Sigmoid colon (tissue), 7 donors: ENCODE measurements around the gene ACTN4. TPM values are rescaled to one million over a fixed set of nuclear protein-coding genes. Genes with fewer than 3 reads are reported as not detected.

Experiments
- DNase-seq: peaks from one replicate; pipeline ENCODE4 v3.0.0-alpha.2; 2019
- H3K27ac ChIP-seq, 4 donors: fragments of 200-600 bp; sonication (generic); one replicate each; pipeline ENCODE4 v1.5.1; 2016 to 2019; ENCODE audit warnings: mild to moderate bottlenecking in 1 of 4
- H3K27me3 ChIP-seq, 3 donors: fragments of 200-600 bp; sonication (generic); one replicate each; pipeline ENCODE4 v1.5.1; 2019; ENCODE audit warnings: mild to moderate bottlenecking in 1 of 3
- H3K36me3 ChIP-seq, 4 donors: fragments of 200-600 bp; sonication (generic); one replicate each; pipeline ENCODE4 v1.5.1; 2016 to 2019
- H3K4me1 ChIP-seq, 4 donors: fragments of 200-600 bp; sonication (generic); one replicate each; pipeline ENCODE4 v1.5.1; 2017 to 2019
- H3K4me3 ChIP-seq, 4 donors: fragments of 200-600 bp; sonication (generic); one replicate each; pipeline ENCODE4 v1.5.1; 2017 to 2019; ENCODE audit warnings: mild to moderate bottlenecking in 2 of 4, moderate library complexity in 1 of 4
- H3K9me3 ChIP-seq, 4 donors: fragments of 200-600 bp in 3 of 4; sonication (generic) in 3 of 4; one replicate each; pipeline versions ENCODE4 v1.5.1 to v1.6.1; 2013 to 2019
- CTCF ChIP-seq, 4 experiments: fragments of 450-650 bp in 3 of 4; fragments of 200-600 bp in 1 of 4; IDR thresholded peaks; one replicate each; pipeline ENCODE4 v1.5.1; 2016 to 2019; ENCODE audit warnings: antibody characterized with exemption in 4 of 4, mild to moderate bottlenecking in 3 of 4, moderate library complexity in 2 of 4
- EP300 ChIP-seq, 4 donors: sonication (generic); formaldehyde crosslinking; IDR thresholded peaks; one replicate each; pipeline ENCODE4 v1.6.1; 2017; ENCODE audit warnings: antibody characterized with exemption in 4 of 4
- POLR2A ChIP-seq, 2 donors: fragments of 450-650 bp; IDR thresholded peaks; one replicate each; pipeline ENCODE4 v1.6.1; 2016; ENCODE audit warnings: antibody characterized with exemption in 2 of 2, mild to moderate bottlenecking in 2 of 2, moderate library complexity in 2 of 2
- POLR2AphosphoS5 ChIP-seq, 4 donors: sonication (generic); formaldehyde crosslinking; IDR thresholded peaks; one replicate each; pipeline ENCODE4 v1.6.1; 2017; ENCODE audit warnings: antibody characterized with exemption in 4 of 4
- WGBS, 2 donors: extraction: QIAGEN DNeasy Blood & Tissue Kit; methylation state at CpG; one replicate each; pipeline ENCODE4 v1.1.7; 2013; 5-methylcytosine and 5-hydroxymethylcytosine counted together
- intact Hi-C: fragments of 100-400 bp; cut with DNase I; formaldehyde crosslinking; loops from one replicate; pipeline ENCODE4 v1.15.1; 2023
- polyA plus RNA-seq, 3 donors: library from polyadenylated mRNA; stranded (reverse); fragments of 200-250 nt; gene quantifications; one replicate each; pipeline ENCODE4 v1.2.3, GENCODE V29; 2013
- total RNA-seq, 4 donors: library from RNA; depleted of rRNA; stranded (reverse); fragments of >200 nt; gene quantifications; one replicate each; pipeline ENCODE4 v1.1.0, GENCODE V29; 2016
- donor health status: healthy with polysubstance abuse.
- donor health status: Bipolar disorder and iron deficiency.
- donor health status: healthy.

The ACTN4 gene
- total and polyA plus RNA-seq, 7 donors, result 122 to 456 (median 176) TPM

GRCh38 chr19:38737921-38738737, 90.7 kb downstream of the ACTN4 start:
- TF ChIP-seq CTCF (IDR thresholded peaks at IDR 0.05), result no peak
- TF ChIP-seq POLR2A (IDR thresholded peaks at IDR 0.05), result no peak
- TF ChIP-seq EP300 (IDR thresholded peaks at IDR 0.05), result no peak
- TF ChIP-seq POLR2AphosphoS5 (IDR thresholded peaks at IDR 0.05), result no peak
- Histone ChIP-seq H3K4me3 (no peak overlapping the region), H3K27ac (no peak overlapping the region), H3K27me3 (no peaks in the 10 kb centered on the region), H3K4me1 (peaks cover 0 to 15% (median 12%) of the 10 kb centered on the region in 4 donors), H3K36me3 (no peaks in the 10 kb centered on the region), H3K9me3 (no peaks in the 10 kb centered on the region)
- intact Hi-C loops, result loop anchor here (5.0 kb wide), 1 partner anchor 94 kb away; the partner anchor contains the start of gene ECH1
- DNase-seq, result peak; percentile 48
- 98% methylated on average over 21 of the region's 21 CpGs for WGBS, 2 donors

GRCh38 chr19:38739440-38740256, 92.2 kb downstream of the ACTN4 start:
- no peak for DNase-seq
- WGBS, 2 donors, result 74% methylated on average over 16 of the region's 16 CpGs
- Histone ChIP-seq H3K4me3 (no peak overlapping the region), H3K4me1 (peaks cover 0 to 15% (median 12%) of the 10 kb centered on the region in 4 donors), H3K27me3 (no peaks in the 10 kb centered on the region), H3K9me3 (no peaks in the 10 kb centered on the region), H3K36me3 (no peaks in the 10 kb centered on the region), H3K27ac (no peak overlapping the region)
- intact Hi-C loops, result loop anchor here (5.0 kb wide), 1 partner anchor 93 kb away; the partner anchor contains the start of gene ECH1
- TF ChIP-seq EP300 (IDR thresholded peaks at IDR 0.05), result no peak
- no peak for TF ChIP-seq CTCF (IDR thresholded peaks at IDR 0.05)
- no peak for TF ChIP-seq POLR2A (IDR thresholded peaks at IDR 0.05)
- no peak for TF ChIP-seq POLR2AphosphoS5 (IDR thresholded peaks at IDR 0.05)

DNA sequence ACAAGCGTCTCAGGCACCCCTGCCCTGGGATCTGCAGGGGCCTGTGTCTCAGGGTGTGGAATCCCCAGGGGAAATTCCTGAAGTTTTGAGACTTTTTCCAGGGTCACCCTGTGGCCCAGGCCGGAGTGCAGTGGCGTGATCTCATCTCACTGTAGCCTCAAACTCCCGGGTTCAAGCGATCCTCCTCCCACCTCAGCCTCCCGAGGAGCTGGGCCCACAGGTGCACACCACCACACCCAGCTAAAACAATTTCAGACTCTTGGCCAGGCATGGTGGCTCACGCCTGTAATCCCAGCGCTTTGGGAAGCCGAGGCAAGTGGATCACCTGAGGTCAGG, 92.8 kb downstream of the ACTN4 start:
- no peak overlapping the region for H3K27ac ChIP-seq
- H3K4me3 ChIP-seq, result no peak overlapping the region
- no peaks in the 10 kb centered on the region for H3K27me3 ChIP-seq
- H3K9me3 ChIP-seq, result no peaks in the 10 kb centered on the region
- H3K36me3 ChIP-seq, result no peaks in the 10 kb centered on the region
- TF ChIP-seq EP300 (IDR thresholded peaks at IDR 0.05) (no peak), POLR2AphosphoS5 (IDR thresholded peaks at IDR 0.05) (no peak), CTCF (IDR thresholded peaks at IDR 0.05) (no peak), POLR2A (IDR thresholded peaks at IDR 0.05) (no peak)
- intact Hi-C loops, result no loop called here
- WGBS, 2 donors, result 83 to 88% methylated on average over 9 of the region's 9 CpGs
- DNase-seq, result no peak
- peaks cover 0 to 15% (median 12%) of the 10 kb centered on the region in 4 donors for H3K4me1 ChIP-seq

GRCh38 chr19:38740932-38741331, 93.5 kb downstream of the ACTN4 start:
- Histone ChIP-seq H3K27ac (no peak overlapping the region), H3K4me3 (no peak overlapping the region), H3K9me3 (no peaks in the 10 kb centered on the region), H3K36me3 (no peaks in the 10 kb centered on the region), H3K4me1 (peaks cover 0 to 15% (median 11%) of the 10 kb centered on the region in 4 donors), H3K27me3 (no peaks in the 10 kb centered on the region)
- WGBS, 2 donors, result 93 to 96% methylated on average over 2 of the region's 2 CpGs
- intact Hi-C loops, result no loop called here
- DNase-seq, result no peak
- TF ChIP-seq POLR2A (IDR thresholded peaks at IDR 0.05) (no peak), POLR2AphosphoS5 (IDR thresholded peaks at IDR 0.05) (no peak), EP300 (IDR thresholded peaks at IDR 0.05) (no peak)

DNA sequence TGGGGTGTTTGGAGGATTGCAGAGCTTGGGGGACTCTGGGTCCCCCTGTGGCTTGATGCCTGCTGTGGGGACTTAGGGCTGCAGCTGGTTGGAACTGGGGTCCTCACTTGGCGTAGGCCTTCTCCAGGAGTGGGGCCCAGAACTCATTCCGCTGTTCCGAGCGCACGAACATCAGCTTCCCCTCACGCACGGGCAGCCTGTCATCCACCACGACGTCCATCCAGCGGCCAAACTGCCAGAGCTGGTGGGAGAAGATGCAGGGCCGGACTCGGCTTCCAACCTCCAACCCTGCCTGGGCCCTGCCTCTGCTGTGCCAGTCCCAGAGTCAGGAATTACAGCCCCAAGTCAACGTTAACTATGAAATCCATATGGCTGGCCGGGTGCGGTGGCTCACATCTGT, 94.2 kb downstream of the ACTN4 start:
- Histone ChIP-seq H3K27ac (no peak overlapping the region), H3K27me3 (no peaks in the 10 kb centered on the region), H3K4me1 (peaks cover 0 to 8% (median 4%) of the 10 kb centered on the region in 4 donors), H3K9me3 (no peaks in the 10 kb centered on the region), H3K4me3 (no peak overlapping the region), H3K36me3 (no peaks in the 10 kb centered on the region)
- DNase-seq, result no peak
- no peak for TF ChIP-seq EP300 (IDR thresholded peaks at IDR 0.05)
- no peak for TF ChIP-seq CTCF (IDR thresholded peaks at IDR 0.05)
- TF ChIP-seq POLR2A (IDR thresholded peaks at IDR 0.05), result no peak
- no peak for TF ChIP-seq POLR2AphosphoS5 (IDR thresholded peaks at IDR 0.05)
- intact Hi-C loops, result no loop called here
- 97% methylated on average over 15 of the region's 15 CpGs for WGBS, 2 donors
